ENCODE data around the gene NACAD.

NACAD gene

GRCh38 chr7:45061352-45061751 is 27.4 kb downstream of the NACAD start:
- no peak for DNase-seq (ENCODE audit: low read depth)
- TF ChIP-seq, protein P1, sequence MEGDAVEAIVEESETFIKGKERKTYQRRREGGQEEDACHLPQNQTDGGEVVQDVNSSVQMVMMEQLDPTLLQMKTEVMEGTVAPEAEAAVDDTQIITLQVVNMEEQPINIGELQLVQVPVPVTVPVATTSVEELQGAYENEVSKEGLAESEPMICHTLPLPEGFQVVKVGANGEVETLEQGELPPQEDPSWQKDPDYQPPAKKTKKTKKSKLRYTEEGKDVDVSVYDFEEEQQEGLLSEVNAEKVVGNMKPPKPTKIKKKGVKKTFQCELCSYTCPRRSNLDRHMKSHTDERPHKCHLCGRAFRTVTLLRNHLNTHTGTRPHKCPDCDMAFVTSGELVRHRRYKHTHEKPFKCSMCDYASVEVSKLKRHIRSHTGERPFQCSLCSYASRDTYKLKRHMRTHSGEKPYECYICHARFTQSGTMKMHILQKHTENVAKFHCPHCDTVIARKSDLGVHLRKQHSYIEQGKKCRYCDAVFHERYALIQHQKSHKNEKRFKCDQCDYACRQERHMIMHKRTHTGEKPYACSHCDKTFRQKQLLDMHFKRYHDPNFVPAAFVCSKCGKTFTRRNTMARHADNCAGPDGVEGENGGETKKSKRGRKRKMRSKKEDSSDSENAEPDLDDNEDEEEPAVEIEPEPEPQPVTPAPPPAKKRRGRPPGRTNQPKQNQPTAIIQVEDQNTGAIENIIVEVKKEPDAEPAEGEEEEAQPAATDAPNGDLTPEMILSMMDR (IDR thresholded peaks at IDR 0.05; ENCODE audit: insufficient read depth, low read depth, low read length, missing control alignments) = no peak
- no peak overlapping the region for H3K4me3 ChIP-seq (ENCODE audit: low read depth, low read length)

DNA sequence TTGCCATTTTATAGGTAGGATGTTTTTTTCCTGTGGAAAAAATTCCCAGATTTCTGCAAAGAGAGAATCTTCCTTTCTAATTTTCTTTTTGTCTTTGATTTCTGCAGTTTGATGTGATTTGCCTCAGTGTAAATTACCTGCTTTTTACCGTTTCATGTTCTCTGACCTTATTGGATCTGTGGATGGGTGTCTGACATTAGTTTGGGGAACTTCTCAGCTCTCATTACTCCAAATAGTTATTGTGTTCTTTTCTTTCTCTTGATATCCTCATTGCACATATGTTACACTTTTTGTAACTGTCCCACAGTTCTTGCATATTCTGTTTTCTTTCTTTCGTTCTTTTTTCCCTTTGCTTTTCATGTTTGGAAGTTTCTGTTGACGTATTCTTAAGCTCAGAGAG is 28.5 kb downstream of the NACAD start:
- DNase-seq (ENCODE audit: low read depth) = no peak
- TF ChIP-seq, protein P1 (IDR thresholded peaks at IDR 0.05; ENCODE audit: insufficient read depth, low read depth, low read length, missing control alignments) = no peak
- no peak overlapping the region for H3K4me3 ChIP-seq (ENCODE audit: low read depth, low read length)

GRCh38 chr7:45057878-45058277 is 30.9 kb downstream of the NACAD start:
- no peak for DNase-seq (ENCODE audit: low read depth)
- TF ChIP-seq, protein P1 (IDR thresholded peaks at IDR 0.05; ENCODE audit: insufficient read depth, low read depth, low read length, missing control alignments) = no peak
- H3K4me3 ChIP-seq (ENCODE audit: low read depth, low read length) = no peak overlapping the region

DNA sequence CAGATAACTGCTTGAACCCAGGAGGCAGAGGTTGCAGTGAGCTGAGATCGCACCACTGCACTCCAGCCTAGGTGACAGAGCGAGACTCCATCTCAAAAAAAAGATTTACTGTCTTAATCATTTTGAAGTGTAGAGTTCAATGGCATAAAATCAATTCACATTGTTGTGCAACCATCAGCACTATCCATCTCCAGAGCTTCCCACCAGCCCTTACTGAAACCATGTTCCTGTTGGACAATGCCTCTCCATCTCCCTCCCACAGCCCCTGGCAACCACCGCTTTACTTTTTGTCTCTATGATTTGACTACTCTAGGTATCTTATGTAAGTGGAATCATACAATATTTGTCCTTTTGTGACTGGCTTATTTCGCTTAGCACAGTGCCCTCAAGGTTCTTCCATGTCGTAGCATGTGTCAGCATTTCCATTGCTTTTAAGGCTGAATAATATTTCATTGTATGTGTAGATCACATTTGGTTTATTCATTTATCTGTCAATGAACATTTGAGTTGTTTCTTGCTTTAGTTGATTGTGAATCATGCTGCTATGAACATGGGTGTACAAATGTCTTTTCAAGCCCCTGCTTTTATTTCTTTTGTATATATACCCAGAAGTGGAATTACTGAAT is 33.1 kb downstream of the NACAD start:
- TF ChIP-seq, protein P1 (IDR thresholded peaks at IDR 0.05; ENCODE audit: insufficient read depth, low read depth, low read length, missing control alignments) = no peak
- no peak for DNase-seq (ENCODE audit: low read depth)
- no peak overlapping the region for H3K4me3 ChIP-seq (ENCODE audit: low read depth, low read length)

DNA sequence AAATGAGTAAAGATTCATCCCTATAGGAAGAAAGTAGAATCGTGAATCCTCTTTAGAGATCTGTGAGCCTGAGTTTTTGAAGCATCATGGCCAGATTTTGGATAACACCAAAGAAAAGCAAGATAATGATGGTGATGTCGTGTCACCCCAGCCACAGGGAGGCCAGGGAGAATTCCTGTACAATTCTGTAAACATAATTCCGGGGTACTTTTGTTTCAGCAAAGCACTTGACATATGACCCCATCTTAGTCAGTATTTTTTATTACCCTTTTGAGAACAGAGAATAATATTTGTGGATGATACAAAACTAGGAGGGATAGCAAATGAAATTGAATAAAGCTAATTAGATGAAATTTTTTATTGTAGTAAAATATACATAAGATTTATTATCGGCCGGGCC is 33.8 kb downstream of the NACAD start:
- no peak overlapping the region for H3K4me3 ChIP-seq (ENCODE audit: low read depth, low read length)
- TF ChIP-seq, protein P1 (IDR thresholded peaks at IDR 0.05; ENCODE audit: insufficient read depth, low read depth, low read length, missing control alignments) = no peak
- no peak for DNase-seq (ENCODE audit: low read depth)

- H3K4me3 ChIP-seq (ENCODE audit: low read depth, low read length) = no peak overlapping the region
- no peak for DNase-seq (ENCODE audit: low read depth)
- TF ChIP-seq, protein P1 (IDR thresholded peaks at IDR 0.05; ENCODE audit: insufficient read depth, low read depth, low read length, missing control alignments) = no peak
Measured at GRCh38 chr7:45054442-45054841, 34.3 kb downstream of the NACAD start.

- no peak overlapping the region for H3K4me3 ChIP-seq (ENCODE audit: low read depth, low read length)
- TF ChIP-seq, protein P1 (IDR thresholded peaks at IDR 0.05; ENCODE audit: insufficient read depth, low read depth, low read length, missing control alignments) = no peak
- no peak for DNase-seq (ENCODE audit: low read depth)
Measured at GRCh38 chr7:45053941-45054340, 34.8 kb downstream of the NACAD start.
